ENCODE measurements around the gene GALNTL6. TPM values are rescaled to one million over a fixed set of nuclear protein-coding genes. Genes with fewer than 3 reads are reported as not detected.

The GALNTL6 gene
- total RNA-seq, 6 donors from 2014 or later = 0.26 to 18.9 TPM; not detected in 4

DNA sequence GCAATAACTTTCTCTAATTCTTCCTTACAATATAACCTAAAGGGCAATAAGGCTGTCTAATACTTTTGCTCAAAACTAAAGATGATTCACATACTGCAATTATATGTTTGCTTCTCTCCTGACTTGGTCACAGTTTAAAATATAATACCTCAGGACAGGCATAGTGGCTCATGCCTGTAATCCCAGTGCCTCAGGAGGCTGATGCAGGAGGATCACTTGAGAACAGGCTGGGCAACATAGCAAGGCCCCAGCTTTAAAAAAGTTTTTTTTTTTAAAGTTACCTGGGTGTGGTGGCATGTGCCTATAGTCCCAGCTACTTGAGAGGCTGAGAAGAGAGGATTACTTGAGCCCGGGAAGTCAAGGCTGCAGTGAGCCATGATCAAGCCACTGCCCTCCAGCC lies 1125.7 kb downstream of the GALNTL6 start:
- DNase-seq = no peak
- WGBS, 2 donors = 90 to 92% methylated on average over 1 of the region's 1 CpG
- TF ChIP-seq, protein P1, sequence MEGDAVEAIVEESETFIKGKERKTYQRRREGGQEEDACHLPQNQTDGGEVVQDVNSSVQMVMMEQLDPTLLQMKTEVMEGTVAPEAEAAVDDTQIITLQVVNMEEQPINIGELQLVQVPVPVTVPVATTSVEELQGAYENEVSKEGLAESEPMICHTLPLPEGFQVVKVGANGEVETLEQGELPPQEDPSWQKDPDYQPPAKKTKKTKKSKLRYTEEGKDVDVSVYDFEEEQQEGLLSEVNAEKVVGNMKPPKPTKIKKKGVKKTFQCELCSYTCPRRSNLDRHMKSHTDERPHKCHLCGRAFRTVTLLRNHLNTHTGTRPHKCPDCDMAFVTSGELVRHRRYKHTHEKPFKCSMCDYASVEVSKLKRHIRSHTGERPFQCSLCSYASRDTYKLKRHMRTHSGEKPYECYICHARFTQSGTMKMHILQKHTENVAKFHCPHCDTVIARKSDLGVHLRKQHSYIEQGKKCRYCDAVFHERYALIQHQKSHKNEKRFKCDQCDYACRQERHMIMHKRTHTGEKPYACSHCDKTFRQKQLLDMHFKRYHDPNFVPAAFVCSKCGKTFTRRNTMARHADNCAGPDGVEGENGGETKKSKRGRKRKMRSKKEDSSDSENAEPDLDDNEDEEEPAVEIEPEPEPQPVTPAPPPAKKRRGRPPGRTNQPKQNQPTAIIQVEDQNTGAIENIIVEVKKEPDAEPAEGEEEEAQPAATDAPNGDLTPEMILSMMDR (IDR thresholded peaks at IDR 0.05) = no peak
- TF ChIP-seq POLR2AphosphoS5 (IDR thresholded peaks at IDR 0.05) (no peak), EP300 (IDR thresholded peaks at IDR 0.05) (no peak), POLR2A (IDR thresholded peaks at IDR 0.05) (no peak)
- H3K4me3 ChIP-seq = no peak overlapping the region
- H3K4me1 ChIP-seq = no peaks in the 10 kb centered on the region
- H3K36me3 ChIP-seq = no peaks in the 10 kb centered on the region
- H3K27me3 ChIP-seq = no peaks in the 10 kb centered on the region
- no peaks in the 10 kb centered on the region for H3K9me3 ChIP-seq
- H3K27ac ChIP-seq = no peak overlapping the region
- ATAC-seq (ENCODE audit: low FRiP score in 2 of 2) = no peak

- no peak for DNase-seq
- Histone ChIP-seq H3K36me3 (no peaks in the 10 kb centered on the region), H3K27me3 (no peaks in the 10 kb centered on the region), H3K27ac (no peak overlapping the region), H3K4me3 (no peak overlapping the region), H3K4me1 (no peaks in the 10 kb centered on the region), H3K9me3 (no peaks in the 10 kb centered on the region)
- WGBS, 2 donors = 56 to 60% methylated on average over 3 of the region's 3 CpGs
- no peak for ATAC-seq (ENCODE audit: low FRiP score in 2 of 2)
- TF ChIP-seq EP300 (IDR thresholded peaks at IDR 0.05) (no peak), POLR2A (IDR thresholded peaks at IDR 0.05) (no peak), POLR2AphosphoS5 (IDR thresholded peaks at IDR 0.05) (no peak)
- TF ChIP-seq, protein P1 (IDR thresholded peaks at IDR 0.05) = no peak
Measured at GRCh38 chr4:172942840-172943239, 1129.6 kb downstream of the GALNTL6 start.

DNA sequence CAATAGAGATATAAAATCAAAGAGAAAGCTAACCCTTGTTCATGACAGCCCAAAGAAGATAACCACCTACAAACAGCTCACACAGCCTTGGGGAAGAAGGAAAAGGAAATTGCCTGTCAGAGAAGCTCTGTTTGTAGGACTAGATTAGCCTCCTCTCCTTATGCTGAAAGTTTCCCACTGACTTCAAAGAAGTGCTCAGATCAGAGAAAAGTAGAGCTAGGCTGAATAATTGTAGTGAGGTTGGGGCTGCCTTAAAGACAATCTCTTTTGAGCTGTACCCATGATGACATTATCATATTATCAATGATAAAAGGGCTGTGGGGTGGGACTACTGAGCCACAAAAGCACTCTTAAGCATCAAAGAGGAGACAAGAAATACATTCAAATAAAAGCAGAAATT lies 1132.4 kb downstream of the GALNTL6 start:
- Histone ChIP-seq H3K4me3 (no peak overlapping the region), H3K36me3 (no peaks in the 10 kb centered on the region), H3K27ac (no peak overlapping the region), H3K9me3 (no peaks in the 10 kb centered on the region), H3K27me3 (no peaks in the 10 kb centered on the region), H3K4me1 (no peaks in the 10 kb centered on the region)
- ATAC-seq (ENCODE audit: low FRiP score in 2 of 2) = no peak
- no peak for DNase-seq
- TF ChIP-seq, protein P1 (IDR thresholded peaks at IDR 0.05) = no peak
- TF ChIP-seq POLR2A (IDR thresholded peaks at IDR 0.05) (no peak), EP300 (IDR thresholded peaks at IDR 0.05) (no peak), POLR2AphosphoS5 (IDR thresholded peaks at IDR 0.05) (no peak)

- H3K4me1 ChIP-seq = no peaks in the 10 kb centered on the region
- no peaks in the 10 kb centered on the region for H3K36me3 ChIP-seq
- TF ChIP-seq, protein P1 (IDR thresholded peaks at IDR 0.05) = no peak
- TF ChIP-seq POLR2A (IDR thresholded peaks at IDR 0.05) (no peak), POLR2AphosphoS5 (IDR thresholded peaks at IDR 0.05) (no peak), EP300 (IDR thresholded peaks at IDR 0.05) (no peak)
- H3K9me3 ChIP-seq = no peaks in the 10 kb centered on the region
- WGBS, 2 donors = 79 to 87% methylated on average over 1 of the region's 1 CpG
- H3K27me3 ChIP-seq = no peaks in the 10 kb centered on the region
- DNase-seq (no peak), ATAC-seq (ENCODE audit: low FRiP score in 2 of 2) (no peak)
- H3K27ac ChIP-seq = no peak overlapping the region
- H3K4me3 ChIP-seq = no peak overlapping the region
Measured at GRCh38 chr4:172946503-172946902, 1133.3 kb downstream of the GALNTL6 start.

DNA sequence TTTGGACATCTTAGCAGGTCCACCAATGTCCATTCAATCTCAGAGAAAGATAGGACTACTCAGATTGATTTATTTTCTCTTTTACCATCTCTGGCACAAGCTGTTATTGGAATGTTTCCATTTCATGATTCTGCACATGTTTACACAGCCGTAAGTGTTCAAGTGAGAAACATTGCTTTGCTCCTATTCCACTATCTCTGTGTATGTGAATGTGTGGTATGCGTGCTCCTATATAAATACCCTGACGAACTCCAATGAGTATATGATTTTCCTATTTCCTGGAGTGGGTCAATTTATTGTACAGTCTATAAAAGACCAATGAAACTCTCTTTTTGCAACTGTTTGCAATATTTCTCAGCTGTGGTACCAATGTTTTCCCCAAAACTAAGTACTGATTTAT lies 1134.4 kb downstream of the GALNTL6 start:
- ATAC-seq (ENCODE audit: low FRiP score in 2 of 2) = no peak
- TF ChIP-seq EP300 (IDR thresholded peaks at IDR 0.05) (no peak), POLR2AphosphoS5 (IDR thresholded peaks at IDR 0.05) (no peak), POLR2A (IDR thresholded peaks at IDR 0.05) (no peak)
- TF ChIP-seq, protein P1 (IDR thresholded peaks at IDR 0.05) = no peak
- Histone ChIP-seq H3K9me3 (no peaks in the 10 kb centered on the region), H3K4me3 (no peak overlapping the region), H3K4me1 (no peaks in the 10 kb centered on the region), H3K27me3 (no peaks in the 10 kb centered on the region), H3K36me3 (no peaks in the 10 kb centered on the region), H3K27ac (no peak overlapping the region)
- DNase-seq = no peak
- 46 to 57% methylated on average over 3 of the region's 3 CpGs for WGBS, 2 donors
